PC-3 (cell line): ENCODE data around the gene C2CD3.

ENCODE experiments used
- EZH2 ChIP-seq: fragments of 300-600 bp; sonication (generic); IDR thresholded peaks from one replicate; pipeline ENCODE4 v1.6.1; 2017; ENCODE audit warnings: antibody characterized with exemption, mild to moderate bottlenecking, low read length; ENCODE audit not compliant: unreplicated experiment
- EZH2phosphoT487 ChIP-seq: fragments of 300-600 bp; sonication (generic); IDR thresholded peaks from 2 replicates; pipeline ENCODE4 v1.6.1; 2018; ENCODE audit warnings: mild to moderate bottlenecking, antibody characterized with exemption, low read length, borderline replicate concordance
- TF ChIP-seq, protein P1 (sequence below): fragments of 300-600 bp; sonication (generic); conservative IDR thresholded peaks from 2 replicates; pipeline ENCODE4 v1.5.1; 2017; ENCODE audit warnings: antibody characterized with exemption, low read depth, mild to moderate bottlenecking, low read length

DNA sequence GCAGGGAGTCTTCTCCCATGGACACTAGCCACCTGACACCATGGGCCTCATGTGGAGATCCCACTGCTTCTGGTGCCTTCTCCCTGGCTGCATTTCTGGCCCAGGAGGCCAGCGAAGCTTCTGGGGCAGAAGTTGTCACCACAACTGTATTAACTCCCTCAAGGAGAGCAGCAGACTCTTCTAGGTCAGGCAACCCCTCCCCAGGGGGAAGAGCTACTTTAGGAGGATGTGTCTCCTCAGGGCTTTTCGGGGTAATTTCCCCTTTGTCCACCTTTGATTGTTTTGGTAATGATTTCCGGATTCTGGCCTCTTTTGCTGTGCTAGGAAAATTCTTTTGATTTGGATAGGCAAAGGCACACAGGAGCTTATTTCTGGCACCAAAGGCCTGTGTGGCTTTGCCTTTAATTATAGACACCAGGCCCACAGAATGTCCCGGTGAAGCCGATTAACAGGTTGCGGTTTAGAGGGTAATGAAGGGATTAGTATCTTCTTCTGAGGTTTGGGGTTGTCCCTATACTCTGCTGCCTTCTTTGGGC is 179.3 kb downstream of the C2CD3 start:
- TF ChIP-seq EZH2 (no peak), EZH2phosphoT487 (no peak)
- TF ChIP-seq, protein P1, sequence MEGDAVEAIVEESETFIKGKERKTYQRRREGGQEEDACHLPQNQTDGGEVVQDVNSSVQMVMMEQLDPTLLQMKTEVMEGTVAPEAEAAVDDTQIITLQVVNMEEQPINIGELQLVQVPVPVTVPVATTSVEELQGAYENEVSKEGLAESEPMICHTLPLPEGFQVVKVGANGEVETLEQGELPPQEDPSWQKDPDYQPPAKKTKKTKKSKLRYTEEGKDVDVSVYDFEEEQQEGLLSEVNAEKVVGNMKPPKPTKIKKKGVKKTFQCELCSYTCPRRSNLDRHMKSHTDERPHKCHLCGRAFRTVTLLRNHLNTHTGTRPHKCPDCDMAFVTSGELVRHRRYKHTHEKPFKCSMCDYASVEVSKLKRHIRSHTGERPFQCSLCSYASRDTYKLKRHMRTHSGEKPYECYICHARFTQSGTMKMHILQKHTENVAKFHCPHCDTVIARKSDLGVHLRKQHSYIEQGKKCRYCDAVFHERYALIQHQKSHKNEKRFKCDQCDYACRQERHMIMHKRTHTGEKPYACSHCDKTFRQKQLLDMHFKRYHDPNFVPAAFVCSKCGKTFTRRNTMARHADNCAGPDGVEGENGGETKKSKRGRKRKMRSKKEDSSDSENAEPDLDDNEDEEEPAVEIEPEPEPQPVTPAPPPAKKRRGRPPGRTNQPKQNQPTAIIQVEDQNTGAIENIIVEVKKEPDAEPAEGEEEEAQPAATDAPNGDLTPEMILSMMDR = no peak
